Bronchial epithelial cell (primary cell): ENCODE data around the gene FAM222A. TPM values are rescaled to one million over a fixed set of nuclear protein-coding genes. Genes with fewer than 3 reads are reported as not detected.

ENCODE experiments used
- DNase-seq: peaks from one replicate; pipeline ENCODE4 v3.0.0-alpha.2; 2010; ENCODE audit warnings: low read depth
- FAIRE-seq: peaks from 2 replicates; lab custom pipeline; 2011; peaks lifted over from hg19 to GRCh38; lab: Jason Lieb, UNC
- H3K27me3 ChIP-seq: 2 replicates; pipeline ENCODE4 v1.5.1; 2011; ENCODE audit warnings: low read length; ENCODE audit not compliant: control insufficient read depth, insufficient read depth
- H3K36me3 ChIP-seq: 2 replicates; pipeline ENCODE4 v1.5.1; 2011; ENCODE audit warnings: low read length; ENCODE audit not compliant: control insufficient read depth, insufficient read depth
- H3K4me3 ChIP-seq: 2 replicates; pipeline ENCODE4 v1.5.1; 2011; ENCODE audit warnings: mild to moderate bottlenecking, low read depth, low read length, control low read depth
- total RNA-seq: library from RNA; depleted of rRNA; stranded (reverse); fragments of >200 nt; gene quantifications from 2 replicates; pipeline ENCODE4 v1.2.1, GENCODE V29; 2014
- TF ChIP-seq, protein P1 (sequence below): IDR thresholded peaks from 2 replicates; pipeline ENCODE4 v1.5.1; 2011; ENCODE audit warnings: mild to moderate bottlenecking, moderate library complexity, low read length, control low read depth, inconsistent platforms; ENCODE audit not compliant: insufficient read depth, severe bottlenecking

The FAM222A gene
- total RNA-seq, 1 donor from 2014 or later = not detected

DNA sequence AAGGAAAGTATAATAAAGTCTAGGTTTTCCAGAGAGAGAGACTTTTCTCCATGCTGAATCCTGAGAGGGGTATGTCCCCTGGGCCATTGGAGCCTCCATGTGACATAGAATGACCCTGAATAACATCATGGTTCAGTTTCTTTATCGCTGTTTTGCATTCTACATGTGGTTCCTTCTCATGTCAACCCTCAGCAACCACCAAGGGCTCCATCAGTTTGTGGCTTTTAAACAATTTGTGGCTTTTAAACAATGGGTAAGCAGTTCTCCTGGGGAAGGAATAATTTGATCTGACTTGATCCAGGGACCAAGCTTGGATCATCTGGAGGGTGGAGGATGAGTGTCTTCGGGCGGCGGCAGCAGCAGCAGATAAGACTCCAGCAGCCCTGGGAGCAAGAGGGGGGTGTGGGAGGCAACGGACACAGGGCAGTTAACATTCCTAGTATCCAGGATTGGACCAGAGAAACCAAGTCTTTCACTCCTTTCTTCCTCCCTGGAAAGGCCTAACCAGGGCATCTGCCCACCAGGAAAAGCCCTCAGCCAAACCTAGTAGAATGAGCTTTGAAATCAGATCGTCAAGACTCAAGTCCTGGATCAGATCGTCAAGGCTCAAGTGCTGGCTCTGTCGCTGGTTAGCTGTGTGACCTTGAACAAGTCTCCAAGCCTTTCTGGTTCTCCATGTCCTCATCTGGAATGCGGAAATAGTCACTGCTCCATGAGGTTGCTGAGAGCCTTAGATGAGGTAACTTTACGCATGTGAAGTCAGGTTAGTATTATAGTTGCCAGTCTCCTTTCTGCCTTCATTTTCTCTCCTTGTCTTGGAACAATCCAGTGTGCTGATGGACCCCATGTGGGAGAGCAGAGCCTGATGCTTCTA is 27.8 kb upstream of the FAM222A start:
- no peaks in the 10 kb centered on the region for H3K36me3 ChIP-seq
- TF ChIP-seq, protein P1, sequence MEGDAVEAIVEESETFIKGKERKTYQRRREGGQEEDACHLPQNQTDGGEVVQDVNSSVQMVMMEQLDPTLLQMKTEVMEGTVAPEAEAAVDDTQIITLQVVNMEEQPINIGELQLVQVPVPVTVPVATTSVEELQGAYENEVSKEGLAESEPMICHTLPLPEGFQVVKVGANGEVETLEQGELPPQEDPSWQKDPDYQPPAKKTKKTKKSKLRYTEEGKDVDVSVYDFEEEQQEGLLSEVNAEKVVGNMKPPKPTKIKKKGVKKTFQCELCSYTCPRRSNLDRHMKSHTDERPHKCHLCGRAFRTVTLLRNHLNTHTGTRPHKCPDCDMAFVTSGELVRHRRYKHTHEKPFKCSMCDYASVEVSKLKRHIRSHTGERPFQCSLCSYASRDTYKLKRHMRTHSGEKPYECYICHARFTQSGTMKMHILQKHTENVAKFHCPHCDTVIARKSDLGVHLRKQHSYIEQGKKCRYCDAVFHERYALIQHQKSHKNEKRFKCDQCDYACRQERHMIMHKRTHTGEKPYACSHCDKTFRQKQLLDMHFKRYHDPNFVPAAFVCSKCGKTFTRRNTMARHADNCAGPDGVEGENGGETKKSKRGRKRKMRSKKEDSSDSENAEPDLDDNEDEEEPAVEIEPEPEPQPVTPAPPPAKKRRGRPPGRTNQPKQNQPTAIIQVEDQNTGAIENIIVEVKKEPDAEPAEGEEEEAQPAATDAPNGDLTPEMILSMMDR = no peak
- no peaks in the 10 kb centered on the region for H3K27me3 ChIP-seq
- no peak for DNase-seq
- H3K4me3 ChIP-seq = no peak overlapping the region
- peak; percentile 43 for FAIRE-seq

DNA sequence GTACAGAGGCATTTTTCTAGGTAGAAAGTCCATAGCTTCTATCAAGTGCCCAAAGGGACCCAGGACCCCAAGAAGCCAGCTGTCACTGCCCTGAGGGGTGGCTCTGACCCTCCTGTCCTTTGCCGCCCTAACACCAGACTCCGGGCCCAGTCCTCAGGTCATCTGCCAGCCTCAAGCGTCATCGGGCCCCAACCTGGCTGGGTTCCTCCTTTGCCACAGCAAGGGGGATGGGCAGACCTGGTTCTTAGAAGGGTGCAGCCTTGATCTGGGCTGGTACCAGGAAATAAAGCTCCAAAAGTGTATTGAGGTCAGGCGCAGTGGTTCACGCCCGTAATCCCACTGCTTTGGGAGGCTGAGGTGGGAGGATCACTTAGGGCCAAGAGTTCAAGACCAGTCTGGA is 27.1 kb upstream of the FAM222A start:
- TF ChIP-seq, protein P1 = no peak
- Histone ChIP-seq H3K4me3 (no peak overlapping the region), H3K36me3 (no peaks in the 10 kb centered on the region), H3K27me3 (no peaks in the 10 kb centered on the region)
- no peak for FAIRE-seq
- DNase-seq = no peak

DNA sequence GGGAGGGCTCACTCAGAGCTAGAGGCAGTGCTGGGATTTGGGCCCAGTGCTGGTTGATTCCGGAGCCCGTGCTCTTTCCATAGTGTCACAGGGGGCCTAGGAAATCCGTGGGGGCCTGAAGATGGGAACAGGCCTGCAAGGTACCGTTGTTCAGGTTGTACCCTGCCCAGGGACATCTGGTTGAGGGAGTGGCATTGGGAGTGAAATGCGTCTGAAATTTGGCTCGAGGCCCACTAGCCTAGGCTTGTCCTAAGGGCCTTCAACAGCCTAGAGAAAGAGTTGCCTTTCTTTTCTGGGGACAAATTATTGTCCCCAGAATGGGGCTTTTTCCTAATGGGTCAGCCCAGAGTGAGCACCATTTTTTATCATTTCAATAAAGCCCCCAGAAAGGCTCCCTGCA is 26.4 kb upstream of the FAM222A start:
- no peak for FAIRE-seq
- H3K4me3 ChIP-seq = no peak overlapping the region

DNA sequence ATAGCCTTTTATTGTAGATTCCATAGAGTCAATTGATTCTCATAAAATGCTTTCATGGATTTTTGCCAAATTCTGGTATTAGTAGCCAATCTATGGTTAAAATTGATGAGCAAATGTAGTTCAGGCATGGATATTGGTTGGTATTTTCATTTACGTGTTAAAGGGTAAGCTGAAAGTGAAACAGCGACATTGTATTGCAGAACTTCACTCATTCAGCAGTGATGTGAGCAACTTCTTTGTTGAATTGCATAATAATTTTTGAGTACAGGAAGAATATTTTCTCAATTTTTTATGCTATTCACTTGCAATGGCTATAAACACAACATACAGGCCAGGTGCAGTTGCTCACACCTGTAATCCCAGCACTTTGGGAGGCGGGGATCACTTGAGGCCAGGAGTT is 24.2 kb upstream of the FAM222A start:
- Histone ChIP-seq H3K4me3 (no peak overlapping the region), H3K27me3 (no peaks in the 10 kb centered on the region), H3K36me3 (no peaks in the 10 kb centered on the region)
- TF ChIP-seq, protein P1 = no peak
- FAIRE-seq (no peak), DNase-seq (no peak)

More for the DNA sequence above, 26.4 kb upstream of the FAM222A start:
- Histone ChIP-seq H3K27me3 (no peaks in the 10 kb centered on the region), H3K36me3 (no peaks in the 10 kb centered on the region)
- TF ChIP-seq, protein P1 = no peak
- DNase-seq = no peak

DNA sequence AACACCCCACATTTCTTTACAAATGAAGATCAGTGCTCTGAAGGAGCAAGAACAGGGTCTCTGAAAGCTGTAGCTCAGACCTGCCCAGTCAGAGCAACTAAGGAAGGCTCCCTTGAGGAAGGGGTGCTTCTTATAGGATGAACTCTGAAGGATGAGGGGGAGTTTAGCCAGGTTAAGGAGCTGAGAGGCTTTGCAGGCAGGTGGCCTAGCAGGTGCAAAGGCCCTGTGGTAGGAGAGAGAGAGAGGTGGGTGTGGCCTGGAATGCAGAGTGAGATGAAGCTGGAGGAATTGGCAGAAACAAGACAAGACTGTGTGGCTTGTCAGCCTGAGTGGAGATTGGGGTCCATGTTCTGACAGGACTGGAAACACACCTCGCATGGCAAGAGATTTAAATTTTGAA is 20.5 kb upstream of the FAM222A start:
- no peaks in the 10 kb centered on the region for H3K27me3 ChIP-seq
- TF ChIP-seq, protein P1 = no peak
- H3K36me3 ChIP-seq = no peaks in the 10 kb centered on the region
- no peak overlapping the region for H3K4me3 ChIP-seq
- DNase-seq (no peak), FAIRE-seq (no peak)
